H1 (cell line): ENCODE results near the gene FAM204A.

Experiments
- CHD2 ChIP-seq: IDR thresholded peaks from 2 replicates; pipeline ENCODE4 v1.6.1; 2012; ENCODE audit warnings: low read length, improper control_type of control experiment
- EZH2 ChIP-seq: fragments of 200-600 bp; sonication (generic); IDR thresholded peaks from 2 replicates; pipeline ENCODE4 v1.7.1; 2012; ENCODE audit warnings: low read depth, mild to moderate bottlenecking, moderate library complexity, low read length, inconsistent platforms; ENCODE audit not compliant: severe bottlenecking
- GABPA ChIP-seq: IDR thresholded peaks from 2 replicates; pipeline ENCODE4 v1.6.1; 2011; ENCODE audit warnings: mild to moderate bottlenecking, low read length, moderate library complexity, borderline replicate concordance; ENCODE audit not compliant: insufficient read depth
- KDM1A ChIP-seq: fragments of 200-600, 300-600 bp; sonication (generic); IDR thresholded peaks from 2 replicates; pipeline ENCODE4 v1.7.1; 2016; ENCODE audit warnings: mild to moderate bottlenecking, low read length, borderline replicate concordance
- MAFK ChIP-seq: IDR thresholded peaks from 2 replicates; pipeline ENCODE4 v1.6.1; 2012; ENCODE audit warnings: low read depth, mild to moderate bottlenecking, improper control_type of control experiment, low read length
- POLR2A ChIP-seq, 2 experiments: IDR thresholded peaks; 1 replicate in 1 of 2; 2 replicates in 1 of 2; pipeline ENCODE4 v1.6.1; 2011; ENCODE audit warnings: low read depth in 2 of 2, low read length in 2 of 2, mild to moderate bottlenecking in 2 of 2; ENCODE audit errors: control extremely low read depth in 1 of 2
- POLR2AphosphoS5 ChIP-seq: IDR thresholded peaks from 2 replicates; pipeline ENCODE4 v1.6.1; 2011; ENCODE audit warnings: low read depth, low read length
- SIRT6 ChIP-seq: IDR thresholded peaks from one replicate; pipeline ENCODE4 v1.7.1; 2012; ENCODE audit warnings: low read length, inconsistent platforms
- SP1 ChIP-seq: IDR thresholded peaks from 2 replicates; pipeline ENCODE4 v1.6.1; 2011; ENCODE audit warnings: low read depth, low read length
- SRF ChIP-seq: IDR thresholded peaks from 2 replicates; pipeline ENCODE4 v1.6.1; 2011; ENCODE audit warnings: mild to moderate bottlenecking, low read depth, low read length, moderate library complexity
- SUZ12 ChIP-seq: fragments of 200-600 bp; sonication (generic); IDR thresholded peaks from 2 replicates; pipeline ENCODE4 v1.6.1; 2012; ENCODE audit warnings: mild to moderate bottlenecking, inconsistent platforms, low read length, moderate library complexity, mixed read lengths
- ZNF274 ChIP-seq: IDR thresholded peaks from 2 replicates; pipeline ENCODE4 v1.7.0; 2012; ENCODE audit warnings: low read length, borderline replicate concordance; ENCODE audit errors: extremely low read depth
- TF ChIP-seq, protein P1 (sequence below), 3 experiments: IDR thresholded peaks; 1 replicate in 2 of 3; 2 replicates in 1 of 3; pipeline versions ENCODE4 v1.5.1 to v1.6.1; 2011; ENCODE audit warnings: low read length in 3 of 3, mild to moderate bottlenecking in 3 of 3, inconsistent platforms in 2 of 3, low read depth in 1 of 3, moderate library complexity in 1 of 3; ENCODE audit not compliant: insufficient read depth in 1 of 3; ENCODE audit errors: control extremely low read depth in 1 of 3

- TF ChIP-seq GABPA = no peak
- no peak for TF ChIP-seq POLR2AphosphoS5
- TF ChIP-seq, protein P1, sequence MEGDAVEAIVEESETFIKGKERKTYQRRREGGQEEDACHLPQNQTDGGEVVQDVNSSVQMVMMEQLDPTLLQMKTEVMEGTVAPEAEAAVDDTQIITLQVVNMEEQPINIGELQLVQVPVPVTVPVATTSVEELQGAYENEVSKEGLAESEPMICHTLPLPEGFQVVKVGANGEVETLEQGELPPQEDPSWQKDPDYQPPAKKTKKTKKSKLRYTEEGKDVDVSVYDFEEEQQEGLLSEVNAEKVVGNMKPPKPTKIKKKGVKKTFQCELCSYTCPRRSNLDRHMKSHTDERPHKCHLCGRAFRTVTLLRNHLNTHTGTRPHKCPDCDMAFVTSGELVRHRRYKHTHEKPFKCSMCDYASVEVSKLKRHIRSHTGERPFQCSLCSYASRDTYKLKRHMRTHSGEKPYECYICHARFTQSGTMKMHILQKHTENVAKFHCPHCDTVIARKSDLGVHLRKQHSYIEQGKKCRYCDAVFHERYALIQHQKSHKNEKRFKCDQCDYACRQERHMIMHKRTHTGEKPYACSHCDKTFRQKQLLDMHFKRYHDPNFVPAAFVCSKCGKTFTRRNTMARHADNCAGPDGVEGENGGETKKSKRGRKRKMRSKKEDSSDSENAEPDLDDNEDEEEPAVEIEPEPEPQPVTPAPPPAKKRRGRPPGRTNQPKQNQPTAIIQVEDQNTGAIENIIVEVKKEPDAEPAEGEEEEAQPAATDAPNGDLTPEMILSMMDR (IDR thresholded peaks at IDR 0.05; ENCODE audit: control extremely low read depth in 1 of 3, insufficient read depth in 1 of 3, low read depth in 1 of 3, low read length in 3 of 3) = no peak
- no peak for TF ChIP-seq KDM1A
- no peak for TF ChIP-seq SP1
- TF ChIP-seq SIRT6 = no peak
- TF ChIP-seq POLR2A (IDR thresholded peaks at IDR 0.05; ENCODE audit: control extremely low read depth in 1 of 2, low read depth in 2 of 2, low read length in 2 of 2) = no peak
- TF ChIP-seq ZNF274 = no peak
- no peak for TF ChIP-seq MAFK
- no peak for TF ChIP-seq EZH2
- no peak for TF ChIP-seq SRF
- TF ChIP-seq CHD2 = no peak
- no peak for TF ChIP-seq SUZ12
Observed at GRCh38 chr10:118264252-118264651, 77.9 kb downstream of the FAM204A start.
